DND-41 (cell line): ENCODE measurements around the gene ZNF503.

Experiments used
- ATAC-seq: fragments of 200-7000 bp; cut with Tn5 transposase; 3 replicates; pipeline ENCODE4 v1.9.1; 2021; ENCODE audit warnings: low read depth; ENCODE audit not compliant: insufficient read depth
- DNase-seq: peaks from one replicate; pipeline ENCODE4 v3.0.0-alpha.2; 2020
- H2AFZ ChIP-seq: 2 replicates; pipeline ENCODE4 v1.6.0; 2012; ENCODE audit warnings: low read depth, low read length
- H3K27ac ChIP-seq: 2 replicates; pipeline ENCODE4 v1.5.1; 2012; ENCODE audit warnings: low read length, inconsistent platforms
- H3K27me3 ChIP-seq: fragments of 200-600 bp; sonication (generic); 2 replicates; pipeline ENCODE4 v1.6.0; 2012; ENCODE audit warnings: low read length, mild to moderate bottlenecking, inconsistent platforms; ENCODE audit not compliant: insufficient read depth, poor library complexity
- H3K36me3 ChIP-seq: 2 replicates; pipeline ENCODE4 v1.5.1; 2012; ENCODE audit warnings: low read length, inconsistent platforms; ENCODE audit not compliant: insufficient read depth
- H3K4me1 ChIP-seq: 2 replicates; pipeline ENCODE4 v1.5.1; 2012; ENCODE audit warnings: mild to moderate bottlenecking, low read length; ENCODE audit not compliant: insufficient read depth
- H3K4me2 ChIP-seq: 2 replicates; pipeline ENCODE4 v1.6.0; 2012; ENCODE audit warnings: mild to moderate bottlenecking, moderate library complexity, low read length, inconsistent platforms; ENCODE audit not compliant: insufficient read depth
- H3K4me3 ChIP-seq, 2 experiments: fragments of 200-600 bp in 1 of 2; shearing (Covaris generic) in 1 of 2; 2 replicates each; pipeline ENCODE4 v1.5.1; 2012 to 2016; ENCODE audit warnings: inconsistent platforms in 2 of 2, low read length in 2 of 2, mild to moderate bottlenecking in 2 of 2, low read depth in 1 of 2, moderate library complexity in 1 of 2
- H3K79me2 ChIP-seq: 2 replicates; pipeline ENCODE4 v1.6.0; 2012; ENCODE audit warnings: low read length, inconsistent platforms; ENCODE audit not compliant: insufficient read depth
- H3K9ac ChIP-seq: 2 replicates; pipeline ENCODE4 v1.6.0; 2012; ENCODE audit warnings: low read depth, mild to moderate bottlenecking, inconsistent platforms, low read length, moderate library complexity
- H3K9me3 ChIP-seq: 2 replicates; pipeline ENCODE4 v1.5.1; 2012; ENCODE audit warnings: low read length, moderate library complexity, mild to moderate bottlenecking, inconsistent platforms; ENCODE audit not compliant: insufficient read depth, severe bottlenecking
- H4K20me1 ChIP-seq: 2 replicates; pipeline ENCODE4 v1.6.0; 2012; ENCODE audit warnings: low read length; ENCODE audit not compliant: insufficient read depth
- EZH2 ChIP-seq: IDR thresholded peaks from 3 replicates; pipeline ENCODE4 v1.6.1; 2012; ENCODE audit warnings: borderline replicate concordance, low read depth, mild to moderate bottlenecking, moderate library complexity, low read length, inconsistent platforms; ENCODE audit not compliant: severe bottlenecking
- TF ChIP-seq, protein P1 (sequence below): IDR thresholded peaks from 2 replicates; pipeline ENCODE4 v1.5.1; 2012; ENCODE audit warnings: borderline replicate concordance, low read length, moderate library complexity, mild to moderate bottlenecking; ENCODE audit not compliant: poor library complexity, severe bottlenecking; ENCODE audit errors: extremely low read depth

Gene ZNF503

DNA sequence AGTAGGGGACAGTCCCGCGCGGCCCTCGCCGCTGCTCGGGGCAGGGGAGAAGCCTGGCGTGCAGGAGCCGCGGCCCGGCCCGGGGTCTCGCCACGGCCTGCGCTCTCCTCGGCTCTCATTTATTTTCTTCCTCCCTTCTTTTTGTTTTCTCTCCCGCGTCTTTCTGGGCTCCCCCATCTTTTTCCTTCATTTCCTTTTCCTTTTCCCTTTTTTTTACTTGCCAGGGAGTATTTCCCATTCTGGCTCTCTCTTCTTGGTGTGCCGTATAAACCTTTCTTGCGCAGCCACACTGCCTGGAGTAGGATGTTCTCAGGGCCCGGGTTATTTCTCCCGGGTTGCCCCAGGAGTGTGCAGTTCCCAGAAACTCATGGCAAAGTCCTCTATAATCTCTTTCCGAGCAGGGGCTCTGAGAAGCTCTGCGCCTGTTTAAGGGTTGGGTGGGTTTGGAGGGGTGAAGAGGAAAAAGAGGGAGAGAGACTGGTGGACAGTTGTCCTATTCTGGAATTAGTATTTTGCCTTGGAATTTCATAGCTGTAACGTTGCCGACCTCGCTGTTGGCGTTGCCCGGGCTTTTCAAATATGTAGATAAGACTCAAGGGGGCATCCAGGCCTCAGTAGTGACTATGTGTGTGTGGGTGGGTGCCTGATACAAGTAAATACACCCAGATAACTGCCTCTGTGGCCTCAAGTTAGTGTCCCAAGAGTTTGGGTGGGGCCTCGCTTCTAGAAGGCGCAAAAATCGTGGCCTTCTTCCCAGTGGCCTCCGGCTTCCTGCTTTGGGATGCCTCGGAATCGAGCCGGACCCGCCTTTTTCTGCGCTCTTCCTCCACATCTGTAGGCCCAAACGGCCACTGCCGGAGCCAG lies 4.3 kb upstream of the ZNF503 start:
- H3K27ac ChIP-seq = no peak overlapping the region
- TF ChIP-seq, protein P1, sequence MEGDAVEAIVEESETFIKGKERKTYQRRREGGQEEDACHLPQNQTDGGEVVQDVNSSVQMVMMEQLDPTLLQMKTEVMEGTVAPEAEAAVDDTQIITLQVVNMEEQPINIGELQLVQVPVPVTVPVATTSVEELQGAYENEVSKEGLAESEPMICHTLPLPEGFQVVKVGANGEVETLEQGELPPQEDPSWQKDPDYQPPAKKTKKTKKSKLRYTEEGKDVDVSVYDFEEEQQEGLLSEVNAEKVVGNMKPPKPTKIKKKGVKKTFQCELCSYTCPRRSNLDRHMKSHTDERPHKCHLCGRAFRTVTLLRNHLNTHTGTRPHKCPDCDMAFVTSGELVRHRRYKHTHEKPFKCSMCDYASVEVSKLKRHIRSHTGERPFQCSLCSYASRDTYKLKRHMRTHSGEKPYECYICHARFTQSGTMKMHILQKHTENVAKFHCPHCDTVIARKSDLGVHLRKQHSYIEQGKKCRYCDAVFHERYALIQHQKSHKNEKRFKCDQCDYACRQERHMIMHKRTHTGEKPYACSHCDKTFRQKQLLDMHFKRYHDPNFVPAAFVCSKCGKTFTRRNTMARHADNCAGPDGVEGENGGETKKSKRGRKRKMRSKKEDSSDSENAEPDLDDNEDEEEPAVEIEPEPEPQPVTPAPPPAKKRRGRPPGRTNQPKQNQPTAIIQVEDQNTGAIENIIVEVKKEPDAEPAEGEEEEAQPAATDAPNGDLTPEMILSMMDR = no peak
- no peak for TF ChIP-seq EZH2
- ATAC-seq = no peak
- no peaks in the 10 kb centered on the region for H3K27me3 ChIP-seq
- no peaks in the 10 kb centered on the region for H3K36me3 ChIP-seq
- H4K20me1 ChIP-seq = no peaks in the 10 kb centered on the region
- no peaks in the 10 kb centered on the region for H3K79me2 ChIP-seq
- H2AFZ ChIP-seq = no peak overlapping the region
- no peak overlapping the region for H3K4me3 ChIP-seq
- H3K4me1 ChIP-seq = no peaks in the 10 kb centered on the region
- H3K4me2 ChIP-seq = no peak overlapping the region
- H3K9me3 ChIP-seq = no peaks in the 10 kb centered on the region
- no peak overlapping the region for H3K9ac ChIP-seq
- DNase-seq = no peak

GRCh38 chr10:75404815-75405597 lies 3.4 kb upstream of the ZNF503 start:
- H3K27ac ChIP-seq = no peak overlapping the region
- H3K4me3 ChIP-seq = no peak overlapping the region
- no peak overlapping the region for H3K9ac ChIP-seq

DNA sequence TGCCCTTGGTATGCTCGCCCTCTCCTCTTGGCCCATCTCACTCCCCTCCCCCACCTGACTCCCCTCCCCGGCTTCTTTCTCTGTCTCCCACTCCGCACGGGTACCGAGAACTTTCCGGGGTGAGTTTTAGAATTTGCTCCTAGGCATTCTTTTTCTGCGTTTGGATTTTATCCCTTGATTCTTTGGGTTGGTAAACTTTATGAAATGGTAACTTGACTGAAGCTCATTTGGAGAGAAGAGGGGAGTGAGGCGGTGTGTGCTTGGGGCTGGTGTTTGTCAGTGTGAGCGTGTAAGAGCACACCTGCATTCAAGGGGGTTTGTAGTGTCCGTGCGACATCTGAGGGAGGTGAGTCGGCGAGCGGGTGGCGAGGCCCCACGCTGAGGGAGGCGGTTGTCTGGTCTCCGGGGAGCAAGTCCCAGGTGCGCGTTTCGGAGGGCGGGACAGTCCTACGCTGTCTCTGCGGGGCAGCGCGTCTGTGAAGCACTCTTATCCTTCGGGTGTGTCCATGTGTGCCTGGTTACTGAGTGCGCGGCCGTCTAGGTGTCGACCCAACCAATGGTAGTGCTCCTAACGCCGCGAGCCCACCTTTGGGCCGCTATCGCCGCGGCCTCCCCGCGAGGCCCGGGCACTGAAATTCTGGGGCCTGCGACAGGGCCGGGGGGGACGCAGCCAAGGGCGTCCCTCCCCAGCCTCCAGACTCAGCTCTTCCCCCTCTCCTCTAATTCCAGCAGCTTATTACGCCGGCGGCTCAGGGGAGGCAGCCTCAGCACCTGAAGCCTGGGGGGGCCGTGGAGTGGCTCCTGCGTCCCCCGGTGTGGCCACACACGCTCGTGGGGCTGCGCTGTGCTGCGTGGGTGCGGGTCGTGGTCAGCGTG lies 2.6 kb upstream of the ZNF503 start:
- ATAC-seq = no peak
- TF ChIP-seq, protein P1 = no peak
- TF ChIP-seq EZH2 = no peak

More at GRCh38 chr10:75404815-75405597, 3.4 kb upstream of the ZNF503 start:
- no peaks in the 10 kb centered on the region for H4K20me1 ChIP-seq
- no peaks in the 10 kb centered on the region for H3K79me2 ChIP-seq
- H3K4me2 ChIP-seq = no peak overlapping the region
- TF ChIP-seq EZH2 = no peak
- TF ChIP-seq, protein P1 = no peak
- DNase-seq (no peak), ATAC-seq (no peak)
- H3K9me3 ChIP-seq = no peaks in the 10 kb centered on the region
- no peaks in the 10 kb centered on the region for H3K4me1 ChIP-seq
- H3K27me3 ChIP-seq = no peaks in the 10 kb centered on the region
- H3K36me3 ChIP-seq = no peaks in the 10 kb centered on the region
- no peak overlapping the region for H2AFZ ChIP-seq

More for the DNA sequence above, 2.6 kb upstream of the ZNF503 start:
- H3K36me3 ChIP-seq = no peaks in the 10 kb centered on the region
- no peak overlapping the region for H2AFZ ChIP-seq
- H4K20me1 ChIP-seq = no peaks in the 10 kb centered on the region
- H3K4me2 ChIP-seq = no peak overlapping the region
- peaks cover 2% of the 10 kb centered on the region for H3K9me3 ChIP-seq
- H3K4me3 ChIP-seq = no peak overlapping the region
- H3K27ac ChIP-seq = no peak overlapping the region
- no peak overlapping the region for H3K9ac ChIP-seq
- no peaks in the 10 kb centered on the region for H3K27me3 ChIP-seq
- H3K4me1 ChIP-seq = no peaks in the 10 kb centered on the region
- H3K79me2 ChIP-seq = no peaks in the 10 kb centered on the region
- DNase-seq = no peak
